HepG2 (cell line): ENCODE measurements around the gene ADGRG6. TPM values are rescaled to one million over a fixed set of nuclear protein-coding genes. Genes with fewer than 3 reads are reported as not detected.
A peak's percentile ranks its signal among the peaks of the same experiment; 100 is the strongest.

Experiments
- AGO2 ChIP-seq: fragments of 200-400 bp; formaldehyde crosslinking; optimal IDR thresholded peaks from 2 replicates; pipeline ENCODE3; 2017; ENCODE audit warnings: mild to moderate bottlenecking, low read depth, low read length, moderate library complexity
- FOXJ3 ChIP-seq: sonication (generic); formaldehyde crosslinking; IDR thresholded peaks from 2 replicates; pipeline ENCODE4 v1.4.0; 2020; ENCODE audit warnings: missing genetic modification reagents, mild to moderate bottlenecking, borderline replicate concordance
- GLI4 ChIP-seq: sonication (generic); formaldehyde crosslinking; IDR thresholded peaks from 2 replicates; pipeline ENCODE4 v1.5.1; 2020; ENCODE audit warnings: missing genetic modification reagents, mild to moderate bottlenecking, moderate library complexity, borderline replicate concordance
- JUN ChIP-seq: sonication (generic); formaldehyde crosslinking; IDR thresholded peaks from 2 replicates; pipeline ENCODE4 v1.4.0; 2020; ENCODE audit warnings: mild to moderate bottlenecking, missing genetic modification reagents
- PRDM10 ChIP-seq: sonication (generic); formaldehyde crosslinking; IDR thresholded peaks from 2 replicates; pipeline ENCODE4 v1.4.0; 2020; ENCODE audit warnings: low read depth, missing genetic modification reagents
- SCMH1 ChIP-seq: sonication (generic); formaldehyde crosslinking; IDR thresholded peaks from 2 replicates; pipeline ENCODE4 v1.9.0; 2021; ENCODE audit warnings: missing genetic modification reagents, mild to moderate bottlenecking, borderline replicate concordance
- SIX4 ChIP-seq: sonication (generic); formaldehyde crosslinking; IDR thresholded peaks from 2 replicates; pipeline ENCODE4 v1.4.0; 2020; ENCODE audit warnings: missing genetic modification reagents
- TBL1XR1 ChIP-seq: fragments of 150-350 bp; IDR thresholded peaks from 2 replicates; pipeline ENCODE4 v1.6.1; 2014; ENCODE audit warnings: borderline replicate concordance, low read length; ENCODE audit not compliant: partially characterized antibody
- TGIF2 ChIP-seq: IDR thresholded peaks from 2 replicates; pipeline ENCODE4 v1.6.1; 2016; ENCODE audit warnings: control low read depth, missing compliant biosample characterization
- XBP1 ChIP-seq: sonication (generic); formaldehyde crosslinking; IDR thresholded peaks from 2 replicates; pipeline ENCODE4 v1.5.0; 2020; ENCODE audit warnings: missing genetic modification reagents
- YY1 ChIP-seq: IDR thresholded peaks from 2 replicates; pipeline ENCODE4 v1.6.1; 2011; ENCODE audit warnings: low read length, low read depth, moderate library complexity, mild to moderate bottlenecking; ENCODE audit not compliant: insufficient read depth, insufficient replicate concordance
- ZGPAT ChIP-seq: IDR thresholded peaks from 2 replicates; pipeline ENCODE4 v1.6.1; 2016; ENCODE audit warnings: mild to moderate bottlenecking
- ZNF713 ChIP-seq: sonication (generic); formaldehyde crosslinking; IDR thresholded peaks from 2 replicates; pipeline ENCODE4 v1.4.0; 2020; ENCODE audit warnings: mild to moderate bottlenecking, missing genetic modification reagents
- polyA plus RNA-seq, 8 experiments: library from polyadenylated mRNA; depleted of rRNA in 3 of 8; stranded (reverse) in 7 of 8; unstranded in 1 of 8; fragments of >200 nt; fragmentation: Illumina TruSeq in 4 of 8; extraction: Trizol in 4 of 8; gene quantifications; 2 replicates each; pipeline versions ENCODE4 v1.2.1 to v1.2.3, GENCODE V29; 2011 to 2016; ENCODE audit warnings: low read depth in 4 of 8, missing spikeins in 1 of 8, mixed read lengths in 1 of 8; ENCODE audit not compliant: insufficient read depth in 1 of 8
- total RNA-seq, 5 experiments: library from RNA; depleted of rRNA; stranded (reverse); fragments of >200 nt; fragmentation: Illumina TruSeq; extraction: Trizol; gene quantifications; 2 replicates each; pipeline ENCODE4 v1.2.3, GENCODE V29; 2016; ENCODE audit warnings: low read depth in 1 of 5
- TF ChIP-seq, protein P1 (sequence below): IDR thresholded peaks from 2 replicates; pipeline ENCODE4 v1.6.1; 2016
- TF ChIP-seq, protein P2 (sequence below), 2 experiments: fragments of 450-650 bp in 1 of 2; sonication (generic) in 1 of 2; formaldehyde crosslinking; IDR thresholded peaks; 2 replicates each; pipeline versions ENCODE4 v1.5.0 to v1.8.0; 2020 to 2022; ENCODE audit warnings: mild to moderate bottlenecking in 1 of 2, missing genetic modification reagents in 1 of 2
- TF ChIP-seq, protein P3 (sequence below): sonication (generic); formaldehyde crosslinking; IDR thresholded peaks from 2 replicates; pipeline ENCODE4 v1.4.0; 2020; ENCODE audit warnings: missing genetic modification reagents

ADGRG6 gene
- total and polyA plus RNA-seq, 2 of the 13 experiments (the other 11 are each of a cell fraction or from before 2014, with no cell fraction given): 129 to 249 TPM

GRCh38 chr6:142297996-142298753, 3.6 kb upstream of the ADGRG6 start (continued):
- TF ChIP-seq ZGPAT (CRISPR knock-in tag) (peak; percentile 87), YY1 (no peak), FOXJ3 (no peak), TBL1XR1 (peak; percentile 72), GLI4 (CRISPR knock-in tag) (peak; percentile 59; the same call in 1 of the 2 replicates), SIX4 (peak; percentile 61; the same call in 1 of the 2 replicates), XBP1 (CRISPR knock-in tag) (no peak), JUN (CRISPR knock-in tag) (peak; percentile 74; the same call in 1 of the 2 replicates), SCMH1 (no peak), TGIF2 (peak; percentile 99), PRDM10 (peak; percentile 74; the same call in 1 of the 2 replicates), AGO2 (no peak), ZNF713 (CRISPR knock-in tag) (no peak)
- TF ChIP-seq, protein P1, sequence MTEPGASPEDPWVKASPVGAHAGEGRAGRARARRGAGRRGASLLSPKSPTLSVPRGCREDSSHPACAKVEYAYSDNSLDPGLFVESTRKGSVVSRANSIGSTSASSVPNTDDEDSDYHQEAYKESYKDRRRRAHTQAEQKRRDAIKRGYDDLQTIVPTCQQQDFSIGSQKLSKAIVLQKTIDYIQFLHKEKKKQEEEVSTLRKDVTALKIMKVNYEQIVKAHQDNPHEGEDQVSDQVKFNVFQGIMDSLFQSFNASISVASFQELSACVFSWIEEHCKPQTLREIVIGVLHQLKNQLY (CRISPR knock-in tag): peak; percentile 86
- TF ChIP-seq, protein P2, sequence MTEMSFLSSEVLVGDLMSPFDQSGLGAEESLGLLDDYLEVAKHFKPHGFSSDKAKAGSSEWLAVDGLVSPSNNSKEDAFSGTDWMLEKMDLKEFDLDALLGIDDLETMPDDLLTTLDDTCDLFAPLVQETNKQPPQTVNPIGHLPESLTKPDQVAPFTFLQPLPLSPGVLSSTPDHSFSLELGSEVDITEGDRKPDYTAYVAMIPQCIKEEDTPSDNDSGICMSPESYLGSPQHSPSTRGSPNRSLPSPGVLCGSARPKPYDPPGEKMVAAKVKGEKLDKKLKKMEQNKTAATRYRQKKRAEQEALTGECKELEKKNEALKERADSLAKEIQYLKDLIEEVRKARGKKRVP (CRISPR knock-in tag; IDR thresholded peaks at IDR 0.05): peak in 1 of 2 experiments; percentile 79; a peak in 2 of 4 replicates
- TF ChIP-seq, protein P3, sequence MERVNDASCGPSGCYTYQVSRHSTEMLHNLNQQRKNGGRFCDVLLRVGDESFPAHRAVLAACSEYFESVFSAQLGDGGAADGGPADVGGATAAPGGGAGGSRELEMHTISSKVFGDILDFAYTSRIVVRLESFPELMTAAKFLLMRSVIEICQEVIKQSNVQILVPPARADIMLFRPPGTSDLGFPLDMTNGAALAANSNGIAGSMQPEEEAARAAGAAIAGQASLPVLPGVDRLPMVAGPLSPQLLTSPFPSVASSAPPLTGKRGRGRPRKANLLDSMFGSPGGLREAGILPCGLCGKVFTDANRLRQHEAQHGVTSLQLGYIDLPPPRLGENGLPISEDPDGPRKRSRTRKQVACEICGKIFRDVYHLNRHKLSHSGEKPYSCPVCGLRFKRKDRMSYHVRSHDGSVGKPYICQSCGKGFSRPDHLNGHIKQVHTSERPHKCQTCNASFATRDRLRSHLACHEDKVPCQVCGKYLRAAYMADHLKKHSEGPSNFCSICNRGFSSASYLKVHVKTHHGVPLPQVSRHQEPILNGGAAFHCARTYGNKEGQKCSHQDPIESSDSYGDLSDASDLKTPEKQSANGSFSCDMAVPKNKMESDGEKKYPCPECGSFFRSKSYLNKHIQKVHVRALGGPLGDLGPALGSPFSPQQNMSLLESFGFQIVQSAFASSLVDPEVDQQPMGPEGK (CRISPR knock-in tag): 0 out of 2 replicates have a peak, but pooled peaks have one; percentile 9
